IPS DF 4.7 (cell line): ENCODE measurements around the gene WDTC1.
"Not testable (repeated sequence)": the region's sequence is repeated elsewhere in the genome, so short reads cannot be mapped to it uniquely, and the experiment has no call there.

Source experiments
- DNase-seq: peaks from one replicate; pipeline ENCODE4 v3.0.0-alpha.2; 2013; ENCODE audit warnings: low spot score; ENCODE audit errors: extremely low read depth

Gene WDTC1

GRCh38 chr1:27243665-27244064 lies 9.2 kb downstream of the WDTC1 start:
- not testable (repeated sequence) for DNase-seq

- DNase-seq = no peak
These were observed 11.8 kb downstream of the WDTC1 start for GRCh38 chr1:27246194-27246593.

GRCh38 chr1:27253596-27253995 lies 19.2 kb downstream of the WDTC1 start:
- DNase-seq = no peak

- no peak for DNase-seq
These were observed 20.7 kb downstream of the WDTC1 start for GRCh38 chr1:27255136-27255535.

- no peak for DNase-seq
These were observed 22.7 kb downstream of the WDTC1 start for GRCh38 chr1:27257155-27257554.

GRCh38 chr1:27258598-27258997 lies 24.2 kb downstream of the WDTC1 start:
- no peak for DNase-seq

GRCh38 chr1:27267153-27267552 lies 32.7 kb downstream of the WDTC1 start:
- DNase-seq = no peak

GRCh38 chr1:27269276-27269675 lies 34.8 kb downstream of the WDTC1 start:
- no peak for DNase-seq

GRCh38 chr1:27274204-27274603 lies 39.8 kb downstream of the WDTC1 start:
- DNase-seq = no peak

GRCh38 chr1:27275696-27276095 lies 41.3 kb downstream of the WDTC1 start:
- no peak for DNase-seq

GRCh38 chr1:27284425-27285273 lies 50.2 kb downstream of the WDTC1 start:
- no peak for DNase-seq

- DNase-seq = no peak
These were observed 50.8 kb downstream of the WDTC1 start for GRCh38 chr1:27285274-27285660.

- not testable (repeated sequence) for DNase-seq
These were observed 51.4 kb downstream of the WDTC1 start for GRCh38 chr1:27285821-27286220.

GRCh38 chr1:27289125-27289524 lies 54.7 kb downstream of the WDTC1 start:
- DNase-seq = not testable (repeated sequence)

- DNase-seq = no peak
These were observed 56.1 kb downstream of the WDTC1 start for GRCh38 chr1:27290581-27290980.

- DNase-seq = no peak
These were observed 57.7 kb downstream of the WDTC1 start for GRCh38 chr1:27292106-27292505.

- DNase-seq = no peak
These were observed 59.5 kb downstream of the WDTC1 start for GRCh38 chr1:27293915-27294314.

- no peak for DNase-seq
These were observed 62.4 kb downstream of the WDTC1 start for GRCh38 chr1:27296773-27297291.

- no peak for DNase-seq
These were observed 63.5 kb downstream of the WDTC1 start for GRCh38 chr1:27297903-27298302.

GRCh38 chr1:27298632-27299384 lies 64.4 kb downstream of the WDTC1 start:
- DNase-seq = no peak

- DNase-seq = no peak
These were observed 65.2 kb downstream of the WDTC1 start for GRCh38 chr1:27299385-27300271.
